IPS DF 6.9 (cell line): Measurements from ENCODE around the gene TPRG1L.

ENCODE experiments used
- DNase-seq: peaks from one replicate; pipeline ENCODE4 v3.0.0-alpha.2; 2013; ENCODE audit warnings: low read depth, low spot score
- H3K27ac ChIP-seq: one replicate; pipeline ENCODE4 v1.5.1; 2013; ENCODE audit warnings: low read length, control low read depth
- H3K27me3 ChIP-seq: 2 replicates; pipeline ENCODE4 v1.6.1; 2013; ENCODE audit warnings: mild to moderate bottlenecking, low read length; ENCODE audit not compliant: control insufficient read depth, insufficient read depth
- H3K36me3 ChIP-seq: 2 replicates; pipeline ENCODE4 v1.6.1; 2013; ENCODE audit warnings: low read length; ENCODE audit not compliant: control insufficient read depth, insufficient read depth
- H3K4me1 ChIP-seq: 2 replicates; pipeline ENCODE4 v1.6.1; 2013; ENCODE audit warnings: low read length; ENCODE audit not compliant: control insufficient read depth, insufficient read depth
- H3K4me3 ChIP-seq: 2 replicates; pipeline ENCODE4 v1.5.1; 2013; ENCODE audit warnings: mild to moderate bottlenecking, low read length
- H3K9me3 ChIP-seq: 2 replicates; pipeline ENCODE4 v1.6.1; 2013; ENCODE audit warnings: low read length, inconsistent platforms; ENCODE audit not compliant: control insufficient read depth, insufficient read depth
- WGBS: extraction: QIAGEN DNeasy Blood & Tissue Kit; methylation state at CpG from one replicate; pipeline ENCODE4 v1.1.7; 2013; ENCODE audit warnings: mixed read lengths, missing lambda C conversion rate; ENCODE audit not compliant: insufficient read length, insufficient coverage; 5-methylcytosine and 5-hydroxymethylcytosine counted together

Gene TPRG1L

GRCh38 chr1:3609769-3610526 lies 14.9 kb upstream of the TPRG1L start:
- WGBS: no CpG with 5 or more reads among the region's 24 CpGs
- H3K27me3 ChIP-seq: no peaks in the 10 kb centered on the region
- DNase-seq: no peak
- no peak overlapping the region for H3K27ac ChIP-seq
- no peak overlapping the region for H3K4me3 ChIP-seq
- peaks cover 9% of the 10 kb centered on the region; the same call in 1 of the 2 replicates for H3K4me1 ChIP-seq
- H3K9me3 ChIP-seq: no peaks in the 10 kb centered on the region
- H3K36me3 ChIP-seq: no peaks in the 10 kb centered on the region

DNA sequence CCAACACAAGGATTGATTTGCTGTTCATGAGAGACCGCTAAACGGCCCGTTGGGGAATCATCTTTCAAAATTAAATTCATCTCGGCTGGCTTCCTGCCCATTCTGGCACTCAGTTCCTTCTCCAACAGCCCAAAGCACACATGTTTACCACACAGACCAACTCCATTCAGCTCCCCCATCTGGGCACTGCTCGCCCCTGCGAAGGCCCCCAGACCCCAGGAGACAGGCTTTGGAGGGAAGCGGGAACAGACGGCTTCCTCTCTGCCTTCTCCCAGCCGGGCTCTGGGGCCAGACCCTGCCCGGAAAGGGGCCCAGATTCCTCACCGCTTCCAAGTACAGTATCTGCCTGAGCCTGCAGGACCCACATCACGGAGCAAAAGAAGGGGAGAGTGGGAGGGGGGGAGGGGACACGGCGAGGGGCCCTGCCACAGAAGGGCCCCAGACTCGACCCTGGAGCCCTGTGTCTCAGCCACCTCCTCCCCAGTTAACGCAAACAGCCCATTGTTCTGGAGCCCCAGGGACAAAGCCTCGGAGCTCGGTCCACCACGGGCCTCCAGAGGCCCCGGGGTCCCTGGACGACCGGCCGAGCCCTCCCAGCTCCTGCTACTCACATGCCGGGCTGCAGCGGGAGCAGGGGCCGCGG lies 14.2 kb upstream of the TPRG1L start:
- no peaks in the 10 kb centered on the region for H3K9me3 ChIP-seq
- H3K27ac ChIP-seq: no peak overlapping the region
- no peaks in the 10 kb centered on the region for H3K27me3 ChIP-seq
- WGBS: no CpG with 5 or more reads among the region's 27 CpGs
- DNase-seq: no peak
- H3K36me3 ChIP-seq: no peaks in the 10 kb centered on the region
- H3K4me3 ChIP-seq: peak overlapping the region; percentile 60; the same call in 1 of the 2 replicates
- H3K4me1 ChIP-seq: peaks cover 9% of the 10 kb centered on the region; the same call in 1 of the 2 replicates

DNA sequence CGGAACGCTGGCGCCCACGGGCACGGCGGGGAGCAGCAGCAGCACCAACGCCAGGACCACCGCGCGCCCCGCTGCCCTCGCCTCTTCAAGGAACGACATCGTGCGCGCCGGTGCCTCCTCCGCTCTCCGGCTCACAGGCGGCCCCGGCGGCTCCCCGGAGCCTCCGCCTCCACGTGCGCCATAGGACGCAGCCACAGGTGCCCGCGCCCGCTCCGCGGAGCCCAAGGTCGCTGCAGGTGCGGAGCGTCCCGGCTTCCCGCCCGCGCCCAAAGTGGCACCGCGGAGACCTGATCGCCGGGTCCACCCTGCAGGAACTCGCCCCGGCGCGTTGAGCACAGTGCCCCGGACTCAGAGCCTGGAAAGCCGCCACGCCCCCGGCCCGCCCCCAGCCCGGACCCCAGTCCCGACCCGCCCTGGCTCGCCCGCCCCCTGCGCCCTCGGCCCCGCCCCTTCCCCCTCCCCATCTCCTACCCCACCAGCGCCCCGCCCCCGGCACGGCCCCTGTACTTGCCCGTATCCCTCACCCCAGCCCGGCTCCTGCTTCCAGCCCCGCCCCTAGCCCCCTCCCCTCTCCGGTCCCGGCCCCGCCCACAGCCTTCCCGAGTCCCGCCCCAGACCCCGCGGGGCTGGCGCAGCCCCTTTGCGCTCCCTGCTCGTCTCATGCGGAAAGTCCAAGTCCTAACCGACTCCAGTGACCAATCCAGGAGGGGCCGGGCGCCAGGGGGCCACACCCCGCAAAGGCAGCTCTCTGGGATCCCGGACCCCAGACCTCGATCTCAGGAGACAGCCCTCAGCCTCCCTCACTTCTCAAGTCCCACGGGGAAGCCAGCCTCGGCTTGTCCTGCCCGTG lies 13.4 kb upstream of the TPRG1L start, which contains the start of gene MEGF6:
Gene MEGF6, minus strand, starts transcription at position 339 of the 850 bp plus-strand sequence. Its CDS starts 240 bp downstream, at position 99.
- Histone ChIP-seq H3K36me3 (no peaks in the 10 kb centered on the region), H3K27ac (no peak within 1 kb of the TSS), H3K9me3 (no peaks in the 10 kb centered on the region), H3K4me1 (peaks cover 9% of the 10 kb centered on the region; the same call in 1 of the 2 replicates), H3K27me3 (no peaks in the 10 kb centered on the region), H3K4me3 (peak within 1 kb of the TSS; percentile 60; the same call in 1 of the 2 replicates)
- WGBS: no CpG with 5 or more reads among the region's 87 CpGs
- DNase-seq: no peak

DNA sequence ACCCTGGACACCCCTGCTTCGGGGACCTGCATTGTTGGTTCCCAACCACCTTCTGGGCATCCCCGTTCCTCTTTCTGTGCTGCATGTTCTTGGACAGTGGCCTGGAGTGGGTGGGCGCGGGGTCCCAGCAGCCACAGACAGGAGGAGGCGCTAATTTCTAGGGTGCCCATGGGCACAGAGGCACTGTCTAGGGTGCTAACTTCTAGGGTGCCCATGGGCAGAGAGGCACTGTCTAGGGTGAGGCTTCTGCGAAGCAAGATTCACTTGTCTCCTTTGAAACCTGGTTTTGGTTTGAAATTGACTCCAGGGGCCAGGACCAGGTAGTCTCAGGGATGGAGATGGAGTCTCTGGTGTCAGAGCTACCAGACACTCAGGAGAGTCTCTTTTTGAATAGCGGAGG lies 12.7 kb upstream of the TPRG1L start:
- peaks cover 9% of the 10 kb centered on the region; the same call in 1 of the 2 replicates for H3K4me1 ChIP-seq
- H3K27ac ChIP-seq: no peak overlapping the region
- H3K9me3 ChIP-seq: no peaks in the 10 kb centered on the region
- WGBS: no CpG with 5 or more reads among the region's 7 CpGs
- DNase-seq: no peak
- H3K36me3 ChIP-seq: no peaks in the 10 kb centered on the region
- no peaks in the 10 kb centered on the region for H3K27me3 ChIP-seq
- no peak overlapping the region for H3K4me3 ChIP-seq

- Histone ChIP-seq H3K9me3 (no peaks in the 10 kb centered on the region), H3K27me3 (no peaks in the 10 kb centered on the region), H3K4me1 (peaks cover 6% of the 10 kb centered on the region; the same call in 1 of the 2 replicates), H3K27ac (no peak overlapping the region), H3K4me3 (no peak overlapping the region), H3K36me3 (no peaks in the 10 kb centered on the region)
- no peak for DNase-seq
- no CpG with 5 or more reads among the region's 20 CpGs for WGBS
Measured at GRCh38 chr1:3614755-3615742, 9.8 kb upstream of the TPRG1L start.

DNA sequence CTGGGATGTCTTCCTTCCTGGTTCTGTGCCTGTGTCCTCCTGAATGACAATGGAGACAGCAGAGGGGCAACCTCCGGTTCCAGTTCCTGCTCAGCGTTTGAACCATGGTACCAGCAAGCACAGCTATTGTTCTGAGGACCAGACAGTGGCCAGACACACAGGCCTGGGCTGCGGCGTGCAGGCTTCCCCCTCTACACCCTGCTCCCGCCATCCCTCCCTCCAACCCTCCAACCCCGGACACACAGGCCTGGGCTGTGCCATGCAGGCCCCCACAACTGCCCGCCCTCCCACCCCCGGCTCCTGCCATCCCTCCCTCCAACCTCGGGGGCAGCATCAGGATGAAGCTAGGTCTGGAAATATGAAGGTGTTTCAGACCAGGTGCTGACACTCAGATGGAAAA lies 8.0 kb upstream of the TPRG1L start:
- no peak overlapping the region for H3K27ac ChIP-seq
- 0 out of 2 replicates have a peak, but pooled peaks cover 4% of the 10 kb centered on the region for H3K4me1 ChIP-seq
- no peaks in the 10 kb centered on the region for H3K27me3 ChIP-seq
- no peaks in the 10 kb centered on the region for H3K36me3 ChIP-seq
- WGBS: no CpG with 5 or more reads among the region's 9 CpGs
- no peaks in the 10 kb centered on the region for H3K9me3 ChIP-seq
- no peak overlapping the region for H3K4me3 ChIP-seq
- DNase-seq: no peak

- H3K4me3 ChIP-seq: no peak overlapping the region
- WGBS: no CpG with 5 or more reads among the region's 18 CpGs
Measured at GRCh38 chr1:3617806-3618345, 6.9 kb upstream of the TPRG1L start.

DNA sequence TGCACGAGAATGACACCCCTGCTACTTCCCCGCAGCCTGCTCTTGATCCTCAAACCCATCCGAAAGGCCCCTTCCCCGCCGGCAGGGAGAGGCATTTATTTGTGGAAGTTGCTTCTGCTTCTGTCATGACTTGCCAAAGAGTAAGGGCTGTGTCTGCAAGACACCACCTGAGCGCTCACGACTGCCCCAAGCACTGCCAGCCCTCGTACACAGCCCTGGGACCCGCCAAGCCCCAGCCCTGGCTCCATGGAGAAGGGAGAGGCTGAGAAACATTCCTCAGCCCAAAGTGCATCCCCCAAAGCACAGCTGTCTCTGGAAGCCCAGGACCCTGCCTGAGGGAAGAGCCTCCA lies 6.3 kb upstream of the TPRG1L start:
- 0 out of 2 replicates have a peak, but pooled peaks cover 4% of the 10 kb centered on the region for H3K4me1 ChIP-seq
- no peaks in the 10 kb centered on the region for H3K27me3 ChIP-seq

More at GRCh38 chr1:3617806-3618345, 6.9 kb upstream of the TPRG1L start:
- Histone ChIP-seq H3K27ac (no peak overlapping the region), H3K27me3 (no peaks in the 10 kb centered on the region), H3K4me1 (0 out of 2 replicates have a peak, but pooled peaks cover 4% of the 10 kb centered on the region), H3K9me3 (no peaks in the 10 kb centered on the region), H3K36me3 (no peaks in the 10 kb centered on the region)
- DNase-seq: no peak

DNA sequence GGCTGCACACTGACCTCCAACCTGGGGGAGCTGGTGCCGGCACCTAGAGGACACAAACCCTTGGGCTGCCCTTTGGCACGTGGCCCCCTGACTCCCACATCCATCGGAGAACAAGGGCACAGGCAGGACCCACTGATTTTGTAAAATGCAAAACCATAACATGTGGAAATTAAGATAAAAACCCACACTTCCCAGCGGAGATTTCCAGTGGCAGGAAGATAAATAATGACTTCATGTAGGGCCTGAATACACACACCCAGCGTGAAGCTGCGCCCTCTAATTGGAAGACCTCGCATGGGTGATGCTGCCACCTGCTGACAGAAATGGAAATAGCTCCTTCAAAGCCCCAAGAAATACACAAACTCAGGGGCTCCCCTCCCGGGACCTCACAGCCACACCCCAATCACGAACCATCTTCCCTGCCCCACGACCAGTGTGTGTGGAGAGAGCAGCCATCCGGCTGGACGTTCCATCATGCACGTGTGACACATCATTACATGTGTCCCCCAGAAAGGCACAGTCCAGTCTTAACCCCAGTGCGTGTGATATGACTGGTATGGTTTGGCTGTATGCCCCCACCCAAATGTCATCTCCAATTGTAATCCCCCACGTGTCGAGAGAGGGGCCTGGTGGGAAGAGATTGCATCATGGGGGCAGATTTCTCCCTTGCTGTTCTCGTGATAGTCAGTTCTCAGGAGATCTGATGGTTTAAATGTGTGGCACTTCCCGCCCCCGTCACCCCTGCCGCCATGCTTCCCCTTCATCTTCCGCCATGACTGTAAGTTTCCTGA lies 5.7 kb upstream of the TPRG1L start:
- no peak for DNase-seq

More for the DNA sequence above, 6.3 kb upstream of the TPRG1L start:
- H3K27ac ChIP-seq: no peak overlapping the region
- no peaks in the 10 kb centered on the region for H3K9me3 ChIP-seq
- H3K4me3 ChIP-seq: no peak overlapping the region
- H3K36me3 ChIP-seq: no peaks in the 10 kb centered on the region
- no CpG with 5 or more reads among the region's 9 CpGs for WGBS
- DNase-seq: no peak

More for the DNA sequence above, 5.7 kb upstream of the TPRG1L start:
- H3K36me3 ChIP-seq: no peaks in the 10 kb centered on the region
- WGBS: no CpG with 5 or more reads among the region's 21 CpGs
- no peak overlapping the region for H3K27ac ChIP-seq
- no peaks in the 10 kb centered on the region for H3K9me3 ChIP-seq
- H3K4me3 ChIP-seq: no peak overlapping the region
- H3K4me1 ChIP-seq: 0 out of 2 replicates have a peak, but pooled peaks cover 1% of the 10 kb centered on the region
- H3K27me3 ChIP-seq: no peaks in the 10 kb centered on the region
